PC-9 (cell line): Measurements from ENCODE around the gene TPPP. TPM values are rescaled to one million over a fixed set of nuclear protein-coding genes. Genes with fewer than 3 reads are reported as not detected.

ENCODE experiments used
- BruUV-seq: library from RNA; stranded (reverse); fragments of 400-500 nt; replicated peaks from 2 replicates; lab custom pipeline; 2021; lab: Mats Ljungman, UMichigan
- CTCF ChIA-PET: fragments of 300-600 bp; sonication (Branson Sonifier 250); formaldehyde crosslinking; loops from one replicate; lab custom pipeline; 2022; ENCODE audit warnings: antibody characterized with exemption; lab: Charles Lee
- POLR2A ChIA-PET: fragments of 300-600 bp; sonication (Branson Sonifier 250); formaldehyde crosslinking; loops from one replicate; lab custom pipeline; 2022; ENCODE audit warnings: antibody characterized with exemption; ENCODE audit not compliant: unreplicated experiment; lab: Charles Lee
- DNase-seq, 2 experiments: peaks; one replicate each; pipeline versions ENCODE4 v3.0.0 to v3.0.0-alpha.2; 2015 to 2022; ENCODE audit warnings: mixed read lengths in 1 of 2
- H2AFZ ChIP-seq: fragments of 200-600 bp; sonication (generic); 2 replicates; pipeline ENCODE4 v1.8.1; 2017; ENCODE audit warnings: antibody characterized with exemption
- H3F3A ChIP-seq: fragments of 200-600 bp; sonication (generic); 2 replicates; pipeline ENCODE4 v1.8.1; 2017; ENCODE audit warnings: antibody characterized with exemption, mild to moderate bottlenecking, low read depth; ENCODE audit not compliant: insufficient read depth
- H3K27ac ChIP-seq: fragments of 200-600 bp; sonication (generic); 2 replicates; pipeline ENCODE4 v1.6.1; 2016; ENCODE audit warnings: mixed run types
- H3K27me3 ChIP-seq: fragments of 200-600 bp; sonication (generic); 2 replicates; pipeline ENCODE4 v1.6.1; 2016; ENCODE audit warnings: low read depth, mixed run types; ENCODE audit not compliant: insufficient read depth
- H3K36me3 ChIP-seq: fragments of 200-600 bp; sonication (generic); 2 replicates; pipeline ENCODE4 v1.6.1; 2016; ENCODE audit warnings: low read depth, mixed run types
- H3K4me1 ChIP-seq: fragments of 200-600 bp; sonication (generic); replicated peaks from 2 replicates; pipeline ENCODE4 v1.6.1; 2016; ENCODE audit warnings: mixed run types; ENCODE audit not compliant: insufficient read depth
- H3K4me2 ChIP-seq: fragments of 200-600 bp; sonication (generic); 2 replicates; pipeline ENCODE4 v1.6.1; 2017; ENCODE audit warnings: mixed run types
- H3K4me3 ChIP-seq: fragments of 200-600 bp; sonication (generic); 2 replicates; pipeline ENCODE4 v1.6.1; 2016; ENCODE audit warnings: mixed run types
- H3K79me2 ChIP-seq: fragments of 200-600 bp; sonication (generic); 2 replicates; pipeline ENCODE4 v1.6.1; 2017; ENCODE audit warnings: low read depth, mixed run types
- H3K9me2 ChIP-seq: fragments of 200-600 bp; sonication (generic); 2 replicates; pipeline ENCODE4 v1.8.1; 2017; ENCODE audit warnings: mild to moderate bottlenecking; ENCODE audit not compliant: insufficient read depth
- H3K9me3 ChIP-seq: fragments of 200-600 bp; sonication (generic); 2 replicates; pipeline ENCODE4 v1.8.1; 2016; ENCODE audit warnings: low read depth; ENCODE audit not compliant: insufficient read depth
- H4K20me1 ChIP-seq: fragments of 200-600 bp; sonication (generic); 2 replicates; pipeline ENCODE4 v1.8.1; 2017; ENCODE audit not compliant: insufficient read depth
- EZH2 ChIP-seq: fragments of 200-600 bp; sonication (generic); IDR thresholded peaks from 2 replicates; pipeline ENCODE4 v1.8.0; 2017; ENCODE audit warnings: antibody characterized with exemption, low read depth
- intact Hi-C: fragments of 100-400 bp; cut with micrococcal nuclease; formaldehyde crosslinking; loops from one replicate; pipeline ENCODE4 v1.10.0; 2022; ENCODE audit not compliant: unreplicated experiment
- total RNA-seq: library from RNA; stranded (reverse); gene quantifications from 2 replicates; pipeline ENCODE4 v1.2.3, GENCODE V29; 2021
- TF ChIP-seq, protein P1 (sequence below): fragments of 200-600 bp; sonication (generic); conservative IDR thresholded peaks from 2 replicates; pipeline ENCODE4 v1.6.1; 2017; ENCODE audit warnings: mixed run types, antibody characterized with exemption, mild to moderate bottlenecking, moderate library complexity

Gene TPPP
- total RNA-seq, 1 experiment from 2014 or later = 0.17 TPM

DNA sequence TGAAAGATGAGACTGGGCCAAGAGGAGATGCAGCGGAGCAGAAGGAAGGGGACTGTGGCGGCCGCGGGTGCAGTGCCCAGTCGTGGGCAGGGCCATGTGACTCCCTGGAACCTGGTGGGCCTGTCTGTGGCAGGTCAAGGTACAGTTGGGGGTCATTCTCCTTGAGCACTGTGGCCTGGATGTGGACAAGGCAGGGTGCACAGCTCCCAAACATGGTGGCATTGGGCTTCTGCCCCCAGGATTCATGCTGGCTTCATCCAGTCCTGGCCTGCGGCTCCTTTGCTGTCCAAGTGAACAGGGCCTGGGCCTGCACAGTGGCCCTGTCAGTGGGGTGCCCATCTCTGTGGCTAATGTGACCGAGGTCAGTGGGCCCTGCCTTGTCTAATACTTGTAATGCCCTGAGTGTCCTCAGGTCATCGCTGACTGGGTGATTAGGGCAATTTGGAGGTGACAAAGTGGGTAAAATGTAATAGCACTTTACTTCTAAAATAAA lies 41.1 kb downstream of the TPPP start:
- Histone ChIP-seq H3K4me3 (no peak overlapping the region), H3K27me3 (no peaks in the 10 kb centered on the region), H3K4me2 (no peak overlapping the region), H3K36me3 (peaks cover 19% of the 10 kb centered on the region), H3F3A (peaks cover 11% of the 10 kb centered on the region), H2AFZ (no peak overlapping the region), H3K9me2 (no peaks in the 10 kb centered on the region), H3K4me1 (no peaks in the 10 kb centered on the region), H3K9me3 (peaks cover 9% of the 10 kb centered on the region), H4K20me1 (no peaks in the 10 kb centered on the region), H3K27ac (no peak overlapping the region), H3K79me2 (no peaks in the 10 kb centered on the region)
- ChIA-PET CTCF (no interaction called here), POLR2A (no interaction called here)
- intact Hi-C loops = no loop called here
- BruUV-seq = no TSS peak
- TF ChIP-seq, protein P1, sequence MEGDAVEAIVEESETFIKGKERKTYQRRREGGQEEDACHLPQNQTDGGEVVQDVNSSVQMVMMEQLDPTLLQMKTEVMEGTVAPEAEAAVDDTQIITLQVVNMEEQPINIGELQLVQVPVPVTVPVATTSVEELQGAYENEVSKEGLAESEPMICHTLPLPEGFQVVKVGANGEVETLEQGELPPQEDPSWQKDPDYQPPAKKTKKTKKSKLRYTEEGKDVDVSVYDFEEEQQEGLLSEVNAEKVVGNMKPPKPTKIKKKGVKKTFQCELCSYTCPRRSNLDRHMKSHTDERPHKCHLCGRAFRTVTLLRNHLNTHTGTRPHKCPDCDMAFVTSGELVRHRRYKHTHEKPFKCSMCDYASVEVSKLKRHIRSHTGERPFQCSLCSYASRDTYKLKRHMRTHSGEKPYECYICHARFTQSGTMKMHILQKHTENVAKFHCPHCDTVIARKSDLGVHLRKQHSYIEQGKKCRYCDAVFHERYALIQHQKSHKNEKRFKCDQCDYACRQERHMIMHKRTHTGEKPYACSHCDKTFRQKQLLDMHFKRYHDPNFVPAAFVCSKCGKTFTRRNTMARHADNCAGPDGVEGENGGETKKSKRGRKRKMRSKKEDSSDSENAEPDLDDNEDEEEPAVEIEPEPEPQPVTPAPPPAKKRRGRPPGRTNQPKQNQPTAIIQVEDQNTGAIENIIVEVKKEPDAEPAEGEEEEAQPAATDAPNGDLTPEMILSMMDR = no peak
- TF ChIP-seq EZH2 = no peak
- DNase-seq = no peak

DNA sequence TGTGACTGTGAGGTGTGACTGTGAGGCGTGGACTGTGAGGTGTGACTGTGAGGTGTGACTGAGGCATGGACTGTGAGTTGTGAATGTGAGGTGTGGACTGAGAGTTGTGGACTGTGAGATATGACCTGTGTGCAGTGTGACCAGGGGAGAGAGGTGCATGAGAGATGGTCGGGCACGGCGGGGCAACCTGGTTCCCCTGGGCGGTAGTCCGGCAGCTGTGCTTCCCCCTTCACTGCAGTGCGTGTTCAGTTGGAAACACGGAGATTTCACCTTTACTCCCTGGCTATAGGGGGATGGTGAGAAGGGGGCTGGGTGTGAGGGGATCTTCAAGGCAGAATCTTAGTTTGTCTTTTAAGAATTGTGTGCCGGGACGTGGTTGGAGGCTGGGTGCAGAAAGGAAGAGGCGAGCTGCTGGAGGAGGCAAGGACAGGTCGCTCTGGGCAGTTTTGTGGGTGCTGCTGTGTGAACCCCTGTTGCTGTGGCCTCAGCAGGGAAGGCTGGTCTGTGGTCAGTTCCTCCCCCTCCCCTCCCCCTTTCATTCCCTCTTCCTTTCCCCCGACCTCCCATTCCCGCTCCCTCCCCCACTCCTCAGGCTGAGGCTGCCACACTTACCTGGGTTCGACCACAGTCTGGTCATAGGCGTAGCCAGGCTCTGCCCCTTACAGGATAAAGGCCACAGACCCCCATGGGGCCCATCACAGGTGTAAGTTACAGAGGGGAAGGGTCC lies 41.7 kb downstream of the TPPP start:
- Histone ChIP-seq H3K27me3 (no peaks in the 10 kb centered on the region), H3K36me3 (peaks cover 25% of the 10 kb centered on the region), H3K9me2 (no peaks in the 10 kb centered on the region), H3F3A (peaks cover 15% of the 10 kb centered on the region), H4K20me1 (no peaks in the 10 kb centered on the region), H2AFZ (no peak overlapping the region), H3K4me1 (no peaks in the 10 kb centered on the region), H3K27ac (no peak overlapping the region), H3K79me2 (no peaks in the 10 kb centered on the region), H3K4me2 (no peak overlapping the region), H3K9me3 (peaks cover 9% of the 10 kb centered on the region), H3K4me3 (no peak overlapping the region)
- TF ChIP-seq, protein P1 = no peak
- no peak for TF ChIP-seq EZH2
- ChIA-PET CTCF (no interaction called here), POLR2A (no interaction called here)
- intact Hi-C loops = no loop called here
- DNase-seq = no peak
- no TSS peak for BruUV-seq

DNA sequence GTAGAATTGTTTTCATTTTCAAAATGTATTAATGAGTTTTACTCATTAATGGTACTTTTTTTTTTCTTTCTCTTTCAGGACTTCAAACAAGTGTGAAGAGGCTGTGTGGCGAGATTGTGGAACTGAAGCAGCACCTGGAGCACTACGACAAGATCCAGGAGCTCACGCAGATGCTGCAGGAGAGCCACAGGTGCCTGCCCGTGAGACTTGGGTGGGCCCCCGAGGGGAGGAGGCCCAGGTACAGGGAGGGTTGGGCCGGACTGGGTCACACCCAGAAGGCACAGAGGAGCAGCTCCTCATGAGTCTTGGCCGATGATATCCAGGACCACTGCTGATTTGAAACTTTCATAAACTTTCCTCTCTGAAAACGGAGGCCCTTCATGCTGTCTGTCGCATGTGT lies 45.4 kb downstream of the TPPP start:
- Histone ChIP-seq H3K27me3 (no peaks in the 10 kb centered on the region), H3K4me1 (no peaks in the 10 kb centered on the region), H3K9me2 (no peaks in the 10 kb centered on the region), H3K4me3 (no peak overlapping the region), H3K27ac (no peak overlapping the region), H4K20me1 (no peaks in the 10 kb centered on the region), H2AFZ (no peak overlapping the region), H3F3A (peaks cover 15% of the 10 kb centered on the region), H3K79me2 (no peaks in the 10 kb centered on the region), H3K4me2 (no peak overlapping the region), H3K36me3 (peaks cover 26% of the 10 kb centered on the region), H3K9me3 (peaks cover 9% of the 10 kb centered on the region)
- CTCF ChIA-PET = no interaction called here
- no peak for DNase-seq
- no TSS peak for BruUV-seq
- POLR2A ChIA-PET = interaction anchor here (0.5 kb wide), 1 partner anchor 25 kb away, joined by 5 read pairs; no protein-coding TSS in a partner anchor
- TF ChIP-seq, protein P1 = no peak
- TF ChIP-seq EZH2 = no peak
- intact Hi-C loops = no loop called here
